ENCODE measurements around the gene PTPN14.

DNA sequence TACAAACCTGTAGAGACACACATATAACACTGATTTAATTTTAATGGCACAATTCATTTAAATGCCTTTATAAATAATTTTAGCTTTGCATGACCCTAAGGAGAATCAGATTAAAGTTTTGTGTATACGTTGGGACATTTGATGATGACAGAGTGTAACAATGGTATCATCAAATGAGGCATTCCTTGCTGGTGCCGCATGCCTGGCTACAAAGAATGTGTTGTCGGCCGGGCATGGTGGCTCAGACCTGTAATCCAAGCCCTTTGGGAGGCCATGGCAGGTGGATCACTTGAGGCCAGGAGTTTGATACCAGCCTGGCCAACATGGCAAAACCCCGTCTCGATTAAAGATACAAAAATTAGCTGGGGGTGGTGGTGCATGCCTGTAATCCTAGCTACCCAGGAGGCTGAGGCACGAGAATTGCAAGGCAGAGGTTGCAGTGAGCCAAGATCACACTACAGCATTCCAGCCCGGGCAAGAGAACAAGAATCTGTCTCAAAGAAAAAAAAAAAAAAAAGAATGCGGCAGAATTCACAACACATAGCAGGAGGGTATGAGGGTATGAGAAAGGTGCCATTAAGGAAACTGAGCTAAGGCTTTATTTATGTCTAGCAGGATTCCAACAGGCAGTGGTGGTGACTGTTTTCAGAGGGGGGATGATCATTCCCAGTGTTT, 58.9 kb downstream of the PTPN14 start:
- TF ChIP-seq, protein P1, sequence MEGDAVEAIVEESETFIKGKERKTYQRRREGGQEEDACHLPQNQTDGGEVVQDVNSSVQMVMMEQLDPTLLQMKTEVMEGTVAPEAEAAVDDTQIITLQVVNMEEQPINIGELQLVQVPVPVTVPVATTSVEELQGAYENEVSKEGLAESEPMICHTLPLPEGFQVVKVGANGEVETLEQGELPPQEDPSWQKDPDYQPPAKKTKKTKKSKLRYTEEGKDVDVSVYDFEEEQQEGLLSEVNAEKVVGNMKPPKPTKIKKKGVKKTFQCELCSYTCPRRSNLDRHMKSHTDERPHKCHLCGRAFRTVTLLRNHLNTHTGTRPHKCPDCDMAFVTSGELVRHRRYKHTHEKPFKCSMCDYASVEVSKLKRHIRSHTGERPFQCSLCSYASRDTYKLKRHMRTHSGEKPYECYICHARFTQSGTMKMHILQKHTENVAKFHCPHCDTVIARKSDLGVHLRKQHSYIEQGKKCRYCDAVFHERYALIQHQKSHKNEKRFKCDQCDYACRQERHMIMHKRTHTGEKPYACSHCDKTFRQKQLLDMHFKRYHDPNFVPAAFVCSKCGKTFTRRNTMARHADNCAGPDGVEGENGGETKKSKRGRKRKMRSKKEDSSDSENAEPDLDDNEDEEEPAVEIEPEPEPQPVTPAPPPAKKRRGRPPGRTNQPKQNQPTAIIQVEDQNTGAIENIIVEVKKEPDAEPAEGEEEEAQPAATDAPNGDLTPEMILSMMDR (IDR thresholded peaks at IDR 0.05; ENCODE audit: insufficient read depth, low read length) = no peak
- TF ChIP-seq GABPA (IDR thresholded peaks at IDR 0.05; ENCODE audit: low read depth) = no peak
- no peak for TF ChIP-seq POLR2AphosphoS5 (IDR thresholded peaks at IDR 0.05; ENCODE audit: low read depth)
